GM12878 (cell line): ENCODE data around the gene HSPB1. TPM values are rescaled to one million over a fixed set of nuclear protein-coding genes. Genes with fewer than 3 reads are reported as not detected.
"Not testable (repeated sequence)": the region's sequence is repeated elsewhere in the genome, so short reads cannot be mapped to it uniquely, and the experiment has no call there.

ENCODE experiments used
- ATAC-seq: fragments of 200-7000 bp; cut with Tn5 transposase; 3 replicates; pipeline ENCODE4 v1.9.1; 2020; ENCODE audit warnings: mild to moderate bottlenecking, moderate library complexity
- BruUV-seq: library from RNA; stranded (reverse); fragments of 400-500 nt; replicated peaks from 2 replicates; lab custom pipeline; 2021; lab: Mats Ljungman, UMichigan
- CTCF ChIA-PET: fragments of 300-600 bp; sonication (Branson Sonifier 250); formaldehyde crosslinking; extraction: SDS; loops from one replicate; lab custom pipeline; 2021; ENCODE audit warnings: inconsistent platforms; lab: Yijun Ruan, JAX
- POLR2A ChIA-PET: fragments of 350-600 bp; formaldehyde crosslinking; extraction: SDS; loops from one replicate; lab custom pipeline; 2021; ENCODE audit warnings: inconsistent platforms; lab: Charles Lee
- RAD21 ChIA-PET: fragments of 300-600 bp; sonication (Branson Sonifier 250); formaldehyde crosslinking; loops from one replicate; lab custom pipeline; 2023; ENCODE audit warnings: antibody characterized with exemption; ENCODE audit not compliant: unreplicated experiment; lab: Charles Lee
- SMC1A ChIA-PET: fragments of 300-600 bp; sonication (Branson Sonifier 250); formaldehyde crosslinking; loops from one replicate; lab custom pipeline; 2023; ENCODE audit not compliant: unreplicated experiment, uncharacterized antibody; lab: Charles Lee
- DNase-seq: peaks from one replicate; pipeline ENCODE4 v3.0.0-alpha.2; 2011; ENCODE audit warnings: low read depth, low spot score
- FAIRE-seq: peaks from 3 replicates; lab custom pipeline; 2011; peaks lifted over from hg19 to GRCh38; lab: Jason Lieb, UNC
- H2AFZ ChIP-seq: 2 replicates; pipeline ENCODE4 v1.6.0; 2011; ENCODE audit warnings: low read depth, low read length, control low read depth; ENCODE audit not compliant: control insufficient read depth
- H3K27ac ChIP-seq: 2 replicates; pipeline ENCODE4 v1.5.1; 2011; ENCODE audit warnings: control low read depth; ENCODE audit not compliant: control insufficient read depth, insufficient read depth
- H3K27me3 ChIP-seq, 2 experiments: replicated peaks in 1 of 2; 2 replicates each; pipeline versions ENCODE4 v1.6.0 to v1.6.1; 2011; ENCODE audit warnings: low read length in 1 of 2; ENCODE audit not compliant: control insufficient read depth in 2 of 2, insufficient read depth in 2 of 2
- H3K36me3 ChIP-seq, 2 experiments: 2 replicates each; pipeline ENCODE4 v1.5.1; 2011; ENCODE audit warnings: low read length in 1 of 2; ENCODE audit not compliant: control insufficient read depth in 2 of 2, insufficient read depth in 2 of 2
- H3K4me1 ChIP-seq: 2 replicates; pipeline ENCODE4 v1.6.1; 2011; ENCODE audit warnings: mild to moderate bottlenecking, low read length, moderate library complexity, mixed read lengths; ENCODE audit not compliant: control insufficient read depth, insufficient read depth
- H3K4me2 ChIP-seq: 2 replicates; pipeline ENCODE4 v1.6.0; 2011; ENCODE audit warnings: control low read depth; ENCODE audit not compliant: control insufficient read depth, insufficient read depth
- H3K4me3 ChIP-seq: fragments of 200-600 bp; sonication (generic); 2 replicates; pipeline ENCODE4 v1.5.1; 2016
- H3K79me2 ChIP-seq: 2 replicates; pipeline ENCODE4 v1.6.0; 2011; ENCODE audit warnings: low read length; ENCODE audit not compliant: control insufficient read depth, insufficient read depth
- H3K9ac ChIP-seq: 2 replicates; pipeline ENCODE4 v1.8.0; 2011; ENCODE audit warnings: low read length, control low read depth, mixed read lengths; ENCODE audit not compliant: control insufficient read depth, insufficient read depth
- H3K9me3 ChIP-seq: replicated peaks from 3 replicates; pipeline ENCODE4 v1.5.1; 2011; ENCODE audit warnings: mild to moderate bottlenecking, low read length; ENCODE audit not compliant: control insufficient read depth, insufficient read depth
- H4K20me1 ChIP-seq: 2 replicates; pipeline ENCODE4 v1.6.0; 2011; ENCODE audit not compliant: control insufficient read depth, insufficient read depth
- MTA3 ChIP-seq: IDR thresholded peaks from 2 replicates; pipeline ENCODE4 v1.6.1; 2012; ENCODE audit warnings: low read length, inconsistent platforms, borderline replicate concordance
- POLR2AphosphoS5 ChIP-seq: IDR thresholded peaks from 2 replicates; pipeline ENCODE4 v1.6.1; 2011; ENCODE audit warnings: mild to moderate bottlenecking, low read length, inconsistent platforms
- ZNF217 ChIP-seq: fragments of 450-650 bp; IDR thresholded peaks from 2 replicates; pipeline ENCODE4 v1.6.1; 2017; ENCODE audit warnings: antibody characterized with exemption, mild to moderate bottlenecking
- WGBS: methylation state at CpG from one replicate; pipeline ENCODE4 v1.1.6; 2016; ENCODE audit warnings: low lambda C conversion rate; ENCODE audit not compliant: insufficient replicate concordance, insufficient coverage; ENCODE audit errors: missing lambda C conversion rate; 5-methylcytosine and 5-hydroxymethylcytosine counted together
- in situ Hi-C: fragments of 300-500 bp; cut with MboI; formaldehyde crosslinking; loops from 9 replicates; pipeline ENCODE4 v1.14.3; 2018; ENCODE audit warnings: mixed read lengths
- intact Hi-C: fragments of 100-400 bp; cut with micrococcal nuclease; formaldehyde crosslinking; loops from one replicate; pipeline ENCODE4 v1.14.2; 2022; ENCODE audit not compliant: unreplicated experiment
- polyA plus RNA-seq, 11 experiments: library from polyadenylated mRNA; depleted of rRNA in 4 of 11; unstranded in 6 of 11; stranded (reverse) in 5 of 11; fragments of >200 nt; fragmentation: Nextera tagmentation in 4 of 11; fragmentation: Illumina TruSeq in 1 of 11; extraction: Ambion mirVana in 4 of 11; extraction: Trizol in 1 of 11; gene quantifications; 1 replicate in 1 of 11; 2 replicates in 10 of 11; pipeline versions ENCODE4 v1.2.1 to v1.2.3, GENCODE V29; 2011 to 2016; ENCODE audit warnings: inconsistent platforms in 2 of 11, missing spikeins in 2 of 11, low read depth in 1 of 11
- total RNA-seq, 4 experiments: library from RNA; depleted of rRNA in 3 of 4; stranded (reverse); fragments of >200 nt in 3 of 4; fragmentation: Illumina TruSeq in 1 of 4; extraction: Trizol in 1 of 4; gene quantifications; 2 replicates each; pipeline versions ENCODE4 v1.2.1 to v1.2.3, GENCODE V29; 2013 to 2021
- TF ChIP-seq, protein P1 (sequence below): IDR thresholded peaks from 2 replicates; pipeline ENCODE4 v1.6.1; 2012; ENCODE audit warnings: low read length, inconsistent platforms

Gene HSPB1
- total and polyA plus RNA-seq, 10 of the 15 experiments (the other 5 are each of a cell fraction or from before 2014, with no cell fraction given): 13.7 to 297 (median 62.0) TPM

DNA sequence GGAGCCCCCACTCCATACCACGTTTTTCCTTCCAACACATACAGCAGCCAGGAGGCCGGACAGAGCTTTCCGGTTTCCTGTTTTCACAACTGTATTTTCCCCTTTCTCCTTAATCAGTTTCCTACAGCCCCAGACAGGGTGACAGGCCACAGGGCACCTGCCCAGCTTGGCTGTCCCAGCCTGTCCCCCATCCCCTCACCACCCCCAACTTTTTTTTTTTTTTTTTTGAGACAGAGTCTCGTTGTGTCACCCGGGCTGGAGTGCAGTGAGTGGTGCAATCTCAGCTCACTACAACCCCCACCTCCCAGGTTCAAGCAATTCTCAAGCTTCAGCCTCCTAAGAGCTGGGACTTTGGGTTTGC is 10.3 kb upstream of the HSPB1 start (continued):
- TF ChIP-seq POLR2AphosphoS5: no peak
- TF ChIP-seq MTA3: no peak
- TF ChIP-seq, protein P1, sequence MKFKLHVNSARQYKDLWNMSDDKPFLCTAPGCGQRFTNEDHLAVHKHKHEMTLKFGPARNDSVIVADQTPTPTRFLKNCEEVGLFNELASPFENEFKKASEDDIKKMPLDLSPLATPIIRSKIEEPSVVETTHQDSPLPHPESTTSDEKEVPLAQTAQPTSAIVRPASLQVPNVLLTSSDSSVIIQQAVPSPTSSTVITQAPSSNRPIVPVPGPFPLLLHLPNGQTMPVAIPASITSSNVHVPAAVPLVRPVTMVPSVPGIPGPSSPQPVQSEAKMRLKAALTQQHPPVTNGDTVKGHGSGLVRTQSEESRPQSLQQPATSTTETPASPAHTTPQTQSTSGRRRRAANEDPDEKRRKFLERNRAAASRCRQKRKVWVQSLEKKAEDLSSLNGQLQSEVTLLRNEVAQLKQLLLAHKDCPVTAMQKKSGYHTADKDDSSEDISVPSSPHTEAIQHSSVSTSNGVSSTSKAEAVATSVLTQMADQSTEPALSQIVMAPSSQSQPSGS: no peak
- no peak for TF ChIP-seq ZNF217

DNA sequence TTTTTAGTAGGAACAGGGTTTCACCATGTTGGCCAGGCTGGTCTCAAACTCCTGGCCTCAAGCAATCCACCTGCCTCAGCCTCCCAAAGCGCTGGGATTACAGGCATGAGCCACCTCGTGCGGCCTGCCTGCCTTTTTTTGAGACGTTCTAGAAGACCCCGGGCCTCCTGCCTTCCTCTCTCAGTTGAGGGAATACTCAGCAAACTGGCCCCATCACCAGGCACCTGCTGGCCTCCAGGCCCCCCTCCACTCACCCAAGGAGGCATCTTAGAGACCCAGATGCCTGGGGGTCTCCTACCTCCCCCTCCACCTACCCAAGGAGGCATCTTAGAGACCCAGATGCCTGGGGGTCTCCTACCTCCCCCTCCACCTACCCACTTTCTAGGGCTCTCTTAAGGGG is 9.6 kb upstream of the HSPB1 start:
- H3K27me3 ChIP-seq, H3K9me3 ChIP-seq, H3K9ac ChIP-seq, H3K4me3 ChIP-seq, H3K36me3 ChIP-seq, BruUV-seq, H3K27ac ChIP-seq, in situ Hi-C loops, H4K20me1 ChIP-seq, H3K4me2 ChIP-seq, H2AFZ ChIP-seq, intact Hi-C loops, FAIRE-seq, H3K79me2 ChIP-seq, H3K4me1 ChIP-seq, DNase-seq, ATAC-seq: not testable (repeated sequence)
- CTCF ChIA-PET: interaction anchor here (0.8 to 12.9 kb wide), 7 partner anchors 10 to 272 kb away, joined by 3 to 229 read pairs (median 10); partner anchors contain the start of genes HSPB1 and YWHAG
- SMC1A ChIA-PET: interaction anchor here (0.8 to 3.0 kb wide), 6 partner anchors 11 to 115 kb away, joined by 3 to 34 read pairs (median 10); no protein-coding TSS in a partner anchor
- POLR2A ChIA-PET: interaction anchor here (0.5 to 2.1 kb wide), 3 partner anchors 9 to 25 kb away, joined by 3 to 12 read pairs (median 4); partner anchors contain the start of gene HSPB1
- 64% methylated on average over 5 of the region's 5 CpGs for WGBS
- RAD21 ChIA-PET: interaction anchor here (0.9 to 3.1 kb wide), 3 partner anchors 10 to 119 kb away, joined by 3 to 86 read pairs (median 11); partner anchors contain the start of gene HSPB1
